MM.1S (cell line): ENCODE data around the gene TGFBR3L.

ENCODE experiments used
- CTCF ChIP-seq: fragments of 300-600 bp; sonication (generic); IDR thresholded peaks from 2 replicates; pipeline ENCODE4 v1.5.1; 2016; ENCODE audit warnings: antibody characterized with exemption, low read length, mixed read lengths
- EZH2 ChIP-seq: fragments of 300-600 bp; sonication (generic); optimal IDR thresholded peaks from 2 replicates; pipeline ENCODE3; 2017; ENCODE audit warnings: low read depth, mild to moderate bottlenecking, antibody characterized with exemption, low read length, mixed read lengths

- TF ChIP-seq CTCF, result no peak
- TF ChIP-seq EZH2, result no peak
Measured at GRCh38 chr19:7879836-7880235, 34.8 kb upstream of the TGFBR3L start.
